Hematopoietic multipotent progenitor cell treated with erythropoietin and hydrocortisone succinate and interleukin-3 and kit ligand, for 4 days (in vitro differentiated cells): Measurements from ENCODE around the gene SSH2.
"Not testable (repeated sequence)": the region's sequence is repeated elsewhere in the genome, so short reads cannot be mapped to it uniquely, and the experiment has no call there.

ENCODE experiments used
- DNase-seq: peaks from one replicate; pipeline ENCODE4 v3.0.0-alpha.2; 2015

The SSH2 gene

GRCh38 chr17:29699283-29699682 lies 230.7 kb downstream of the SSH2 start:
- DNase-seq, result no peak

- DNase-seq, result peak; percentile 38
Observed at GRCh38 chr17:29698837-29699236, 231.2 kb downstream of the SSH2 start.

- DNase-seq, result no peak
Observed at GRCh38 chr17:29698019-29698777, 231.8 kb downstream of the SSH2 start.

GRCh38 chr17:29697371-29697770 lies 232.7 kb downstream of the SSH2 start:
- DNase-seq, result no peak

- no peak for DNase-seq
Observed at GRCh38 chr17:29694918-29695563, 235.0 kb downstream of the SSH2 start.

- no peak for DNase-seq
Observed at GRCh38 chr17:29693751-29694150, 236.3 kb downstream of the SSH2 start.

GRCh38 chr17:29687596-29687995 lies 242.4 kb downstream of the SSH2 start:
- no peak for DNase-seq

- DNase-seq, result no peak
Observed at GRCh38 chr17:29686993-29687590, 242.9 kb downstream of the SSH2 start.

GRCh38 chr17:29683481-29683880 lies 246.5 kb downstream of the SSH2 start:
- no peak for DNase-seq

- no peak for DNase-seq
Observed at GRCh38 chr17:29682987-29683386, 247.0 kb downstream of the SSH2 start.

GRCh38 chr17:29682054-29682453 lies 248.0 kb downstream of the SSH2 start:
- DNase-seq, result peak; percentile 86

GRCh38 chr17:29677824-29678223 lies 252.2 kb downstream of the SSH2 start:
- peak; percentile 71 for DNase-seq

- DNase-seq, result peak; percentile 38
Observed at GRCh38 chr17:29677221-29677791, 252.7 kb downstream of the SSH2 start.

- not testable (repeated sequence) for DNase-seq
Observed at GRCh38 chr17:29675961-29676360, 254.1 kb downstream of the SSH2 start.

GRCh38 chr17:29674281-29674680 lies 255.7 kb downstream of the SSH2 start:
- peak; percentile 73 for DNase-seq

- DNase-seq, result no peak
Observed at GRCh38 chr17:29671661-29672060, 258.4 kb downstream of the SSH2 start.

GRCh38 chr17:29669266-29669665 lies 260.8 kb downstream of the SSH2 start:
- DNase-seq, result no peak

- DNase-seq, result no peak
Observed at GRCh38 chr17:29667969-29668368, 262.1 kb downstream of the SSH2 start.

GRCh38 chr17:29665481-29665810 lies 264.6 kb downstream of the SSH2 start:
- DNase-seq, result no peak

- DNase-seq, result no peak
Observed at GRCh38 chr17:29664743-29665480, 265.1 kb downstream of the SSH2 start.

- DNase-seq, result peak; percentile 41
Observed at GRCh38 chr17:29663155-29663554, 266.9 kb downstream of the SSH2 start.

GRCh38 chr17:29661213-29661612 lies 268.8 kb downstream of the SSH2 start:
- no peak for DNase-seq

GRCh38 chr17:29659155-29659554 lies 270.9 kb downstream of the SSH2 start:
- peak; percentile 39 for DNase-seq
